ENCODE results near the gene FAM200C. TPM values are rescaled to one million over a fixed set of nuclear protein-coding genes. Genes with fewer than 3 reads are reported as not detected.

Gene FAM200C
- total and polyA plus RNA-seq, 9 of the 15 experiments (the other 6 are each of a cell fraction or from before 2014, with no cell fraction given), result 1.3 to 7.0 (median 1.8) TPM

DNA sequence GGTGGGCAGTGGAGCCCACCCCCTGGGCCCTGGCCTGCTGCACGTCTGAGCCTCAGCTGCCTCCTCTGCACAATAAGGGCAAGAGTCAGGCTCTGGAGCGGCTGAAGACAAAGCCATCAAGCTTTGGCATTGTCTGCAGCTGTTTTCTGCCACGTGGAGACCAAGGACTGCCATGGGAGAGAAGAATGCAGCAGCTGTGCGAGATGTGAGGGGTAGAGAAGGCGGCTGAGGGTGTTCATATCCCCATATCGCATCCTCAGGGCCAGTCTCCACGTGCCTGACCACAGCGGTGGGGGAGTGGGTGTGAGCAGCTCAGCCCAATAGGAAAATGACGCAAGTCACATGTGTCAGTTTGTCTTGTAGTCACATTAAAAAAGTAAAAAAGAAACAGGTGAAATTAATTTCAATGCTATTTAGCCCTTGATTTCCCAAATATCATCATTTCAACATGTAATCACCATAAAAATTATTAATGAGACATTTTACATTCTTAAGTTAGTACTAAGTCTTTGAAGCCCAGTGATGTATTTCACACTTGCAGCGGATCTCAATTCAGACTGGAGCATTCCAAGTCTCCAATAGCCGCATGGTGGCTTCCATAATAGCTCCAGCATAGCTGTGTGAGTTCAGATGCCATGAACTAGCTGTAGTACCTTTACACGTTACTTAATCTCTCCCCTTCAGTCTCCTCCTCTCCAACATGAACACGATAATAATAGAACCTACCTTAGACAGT lies 36.0 kb downstream of the FAM200C start (continued):
- TF ChIP-seq, protein P1, sequence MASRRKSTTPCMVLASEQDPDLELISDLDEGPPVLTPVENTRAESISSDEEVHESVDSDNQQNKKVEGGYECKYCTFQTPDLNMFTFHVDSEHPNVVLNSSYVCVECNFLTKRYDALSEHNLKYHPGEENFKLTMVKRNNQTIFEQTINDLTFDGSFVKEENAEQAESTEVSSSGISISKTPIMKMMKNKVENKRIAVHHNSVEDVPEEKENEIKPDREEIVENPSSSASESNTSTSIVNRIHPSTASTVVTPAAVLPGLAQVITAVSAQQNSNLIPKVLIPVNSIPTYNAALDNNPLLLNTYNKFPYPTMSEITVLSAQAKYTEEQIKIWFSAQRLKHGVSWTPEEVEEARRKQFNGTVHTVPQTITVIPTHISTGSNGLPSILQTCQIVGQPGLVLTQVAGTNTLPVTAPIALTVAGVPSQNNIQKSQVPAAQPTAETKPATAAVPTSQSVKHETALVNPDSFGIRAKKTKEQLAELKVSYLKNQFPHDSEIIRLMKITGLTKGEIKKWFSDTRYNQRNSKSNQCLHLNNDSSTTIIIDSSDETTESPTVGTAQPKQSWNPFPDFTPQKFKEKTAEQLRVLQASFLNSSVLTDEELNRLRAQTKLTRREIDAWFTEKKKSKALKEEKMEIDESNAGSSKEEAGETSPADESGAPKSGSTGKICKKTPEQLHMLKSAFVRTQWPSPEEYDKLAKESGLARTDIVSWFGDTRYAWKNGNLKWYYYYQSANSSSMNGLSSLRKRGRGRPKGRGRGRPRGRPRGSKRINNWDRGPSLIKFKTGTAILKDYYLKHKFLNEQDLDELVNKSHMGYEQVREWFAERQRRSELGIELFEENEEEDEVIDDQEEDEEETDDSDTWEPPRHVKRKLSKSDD (conservative IDR thresholded peaks at IDR 0.05; ENCODE audit: low read length), result no peak
- no peak for TF ChIP-seq NR2C1 (IDR thresholded peaks at IDR 0.05)
- no peak for TF ChIP-seq NR2C1 (tag; IDR thresholded peaks at IDR 0.05)
- no peak for TF ChIP-seq SMAD4 (CRISPR knock-in tag; conservative IDR thresholded peaks at IDR 0.05)
- no peak for TF ChIP-seq NCOA2 (IDR thresholded peaks at IDR 0.05; ENCODE audit: partially characterized antibody in 2 of 2)
- no peak for TF ChIP-seq NCOA1 (IDR thresholded peaks at IDR 0.05; ENCODE audit: low read depth)
- TF ChIP-seq, protein P2, sequence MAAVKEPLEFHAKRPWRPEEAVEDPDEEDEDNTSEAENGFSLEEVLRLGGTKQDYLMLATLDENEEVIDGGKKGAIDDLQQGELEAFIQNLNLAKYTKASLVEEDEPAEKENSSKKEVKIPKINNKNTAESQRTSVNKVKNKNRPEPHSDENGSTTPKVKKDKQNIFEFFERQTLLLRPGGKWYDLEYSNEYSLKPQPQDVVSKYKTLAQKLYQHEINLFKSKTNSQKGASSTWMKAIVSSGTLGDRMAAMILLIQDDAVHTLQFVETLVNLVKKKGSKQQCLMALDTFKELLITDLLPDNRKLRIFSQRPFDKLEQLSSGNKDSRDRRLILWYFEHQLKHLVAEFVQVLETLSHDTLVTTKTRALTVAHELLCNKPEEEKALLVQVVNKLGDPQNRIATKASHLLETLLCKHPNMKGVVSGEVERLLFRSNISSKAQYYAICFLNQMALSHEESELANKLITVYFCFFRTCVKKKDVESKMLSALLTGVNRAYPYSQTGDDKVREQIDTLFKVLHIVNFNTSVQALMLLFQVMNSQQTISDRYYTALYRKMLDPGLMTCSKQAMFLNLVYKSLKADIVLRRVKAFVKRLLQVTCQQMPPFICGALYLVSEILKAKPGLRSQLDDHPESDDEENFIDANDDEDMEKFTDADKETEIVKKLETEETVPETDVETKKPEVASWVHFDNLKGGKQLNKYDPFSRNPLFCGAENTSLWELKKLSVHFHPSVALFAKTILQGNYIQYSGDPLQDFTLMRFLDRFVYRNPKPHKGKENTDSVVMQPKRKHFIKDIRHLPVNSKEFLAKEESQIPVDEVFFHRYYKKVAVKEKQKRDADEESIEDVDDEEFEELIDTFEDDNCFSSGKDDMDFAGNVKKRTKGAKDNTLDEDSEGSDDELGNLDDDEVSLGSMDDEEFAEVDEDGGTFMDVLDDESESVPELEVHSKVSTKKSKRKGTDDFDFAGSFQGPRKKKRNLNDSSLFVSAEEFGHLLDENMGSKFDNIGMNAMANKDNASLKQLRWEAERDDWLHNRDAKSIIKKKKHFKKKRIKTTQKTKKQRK (IDR thresholded peaks at IDR 0.05; ENCODE audit: borderline replicate concordance, low read depth, low read length), result no peak
- TF ChIP-seq NFE2L1 (tag; IDR thresholded peaks at IDR 0.05; ENCODE audit: borderline replicate concordance, low read depth), result no peak
- TF ChIP-seq, protein P3, sequence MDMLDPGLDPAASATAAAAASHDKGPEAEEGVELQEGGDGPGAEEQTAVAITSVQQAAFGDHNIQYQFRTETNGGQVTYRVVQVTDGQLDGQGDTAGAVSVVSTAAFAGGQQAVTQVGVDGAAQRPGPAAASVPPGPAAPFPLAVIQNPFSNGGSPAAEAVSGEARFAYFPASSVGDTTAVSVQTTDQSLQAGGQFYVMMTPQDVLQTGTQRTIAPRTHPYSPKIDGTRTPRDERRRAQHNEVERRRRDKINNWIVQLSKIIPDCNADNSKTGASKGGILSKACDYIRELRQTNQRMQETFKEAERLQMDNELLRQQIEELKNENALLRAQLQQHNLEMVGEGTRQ (CRISPR knock-in tag; IDR thresholded peaks at IDR 0.05), result peak; percentile 53; the same call in 1 of the 2 replicates
- TF ChIP-seq, protein P4, sequence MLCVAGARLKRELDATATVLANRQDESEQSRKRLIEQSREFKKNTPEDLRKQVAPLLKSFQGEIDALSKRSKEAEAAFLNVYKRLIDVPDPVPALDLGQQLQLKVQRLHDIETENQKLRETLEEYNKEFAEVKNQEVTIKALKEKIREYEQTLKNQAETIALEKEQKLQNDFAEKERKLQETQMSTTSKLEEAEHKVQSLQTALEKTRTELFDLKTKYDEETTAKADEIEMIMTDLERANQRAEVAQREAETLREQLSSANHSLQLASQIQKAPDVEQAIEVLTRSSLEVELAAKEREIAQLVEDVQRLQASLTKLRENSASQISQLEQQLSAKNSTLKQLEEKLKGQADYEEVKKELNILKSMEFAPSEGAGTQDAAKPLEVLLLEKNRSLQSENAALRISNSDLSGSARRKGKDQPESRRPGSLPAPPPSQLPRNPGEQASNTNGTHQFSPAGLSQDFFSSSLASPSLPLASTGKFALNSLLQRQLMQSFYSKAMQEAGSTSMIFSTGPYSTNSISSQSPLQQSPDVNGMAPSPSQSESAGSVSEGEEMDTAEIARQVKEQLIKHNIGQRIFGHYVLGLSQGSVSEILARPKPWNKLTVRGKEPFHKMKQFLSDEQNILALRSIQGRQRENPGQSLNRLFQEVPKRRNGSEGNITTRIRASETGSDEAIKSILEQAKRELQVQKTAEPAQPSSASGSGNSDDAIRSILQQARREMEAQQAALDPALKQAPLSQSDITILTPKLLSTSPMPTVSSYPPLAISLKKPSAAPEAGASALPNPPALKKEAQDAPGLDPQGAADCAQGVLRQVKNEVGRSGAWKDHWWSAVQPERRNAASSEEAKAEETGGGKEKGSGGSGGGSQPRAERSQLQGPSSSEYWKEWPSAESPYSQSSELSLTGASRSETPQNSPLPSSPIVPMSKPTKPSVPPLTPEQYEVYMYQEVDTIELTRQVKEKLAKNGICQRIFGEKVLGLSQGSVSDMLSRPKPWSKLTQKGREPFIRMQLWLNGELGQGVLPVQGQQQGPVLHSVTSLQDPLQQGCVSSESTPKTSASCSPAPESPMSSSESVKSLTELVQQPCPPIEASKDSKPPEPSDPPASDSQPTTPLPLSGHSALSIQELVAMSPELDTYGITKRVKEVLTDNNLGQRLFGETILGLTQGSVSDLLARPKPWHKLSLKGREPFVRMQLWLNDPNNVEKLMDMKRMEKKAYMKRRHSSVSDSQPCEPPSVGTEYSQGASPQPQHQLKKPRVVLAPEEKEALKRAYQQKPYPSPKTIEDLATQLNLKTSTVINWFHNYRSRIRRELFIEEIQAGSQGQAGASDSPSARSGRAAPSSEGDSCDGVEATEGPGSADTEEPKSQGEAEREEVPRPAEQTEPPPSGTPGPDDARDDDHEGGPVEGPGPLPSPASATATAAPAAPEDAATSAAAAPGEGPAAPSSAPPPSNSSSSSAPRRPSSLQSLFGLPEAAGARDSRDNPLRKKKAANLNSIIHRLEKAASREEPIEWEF (CRISPR knock-in tag; IDR thresholded peaks at IDR 0.05), result no peak
- TF ChIP-seq, protein P5, sequence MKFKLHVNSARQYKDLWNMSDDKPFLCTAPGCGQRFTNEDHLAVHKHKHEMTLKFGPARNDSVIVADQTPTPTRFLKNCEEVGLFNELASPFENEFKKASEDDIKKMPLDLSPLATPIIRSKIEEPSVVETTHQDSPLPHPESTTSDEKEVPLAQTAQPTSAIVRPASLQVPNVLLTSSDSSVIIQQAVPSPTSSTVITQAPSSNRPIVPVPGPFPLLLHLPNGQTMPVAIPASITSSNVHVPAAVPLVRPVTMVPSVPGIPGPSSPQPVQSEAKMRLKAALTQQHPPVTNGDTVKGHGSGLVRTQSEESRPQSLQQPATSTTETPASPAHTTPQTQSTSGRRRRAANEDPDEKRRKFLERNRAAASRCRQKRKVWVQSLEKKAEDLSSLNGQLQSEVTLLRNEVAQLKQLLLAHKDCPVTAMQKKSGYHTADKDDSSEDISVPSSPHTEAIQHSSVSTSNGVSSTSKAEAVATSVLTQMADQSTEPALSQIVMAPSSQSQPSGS (CRISPR knock-in tag; IDR thresholded peaks at IDR 0.05), result no peak
- TF ChIP-seq XRCC3 (IDR thresholded peaks at IDR 0.05), result no peak
- TF ChIP-seq PTBP1 (IDR thresholded peaks at IDR 0.05; ENCODE audit: low read depth, low read length), result no peak

Measured in K562 (cell line).